ENCODE data around the gene MEGF6. TPM values are rescaled to one million over a fixed set of nuclear protein-coding genes. Genes with fewer than 3 reads are reported as not detected.

MEGF6 gene
- total RNA-seq, 1 experiment from 2014 or later = 2.0 TPM

DNA sequence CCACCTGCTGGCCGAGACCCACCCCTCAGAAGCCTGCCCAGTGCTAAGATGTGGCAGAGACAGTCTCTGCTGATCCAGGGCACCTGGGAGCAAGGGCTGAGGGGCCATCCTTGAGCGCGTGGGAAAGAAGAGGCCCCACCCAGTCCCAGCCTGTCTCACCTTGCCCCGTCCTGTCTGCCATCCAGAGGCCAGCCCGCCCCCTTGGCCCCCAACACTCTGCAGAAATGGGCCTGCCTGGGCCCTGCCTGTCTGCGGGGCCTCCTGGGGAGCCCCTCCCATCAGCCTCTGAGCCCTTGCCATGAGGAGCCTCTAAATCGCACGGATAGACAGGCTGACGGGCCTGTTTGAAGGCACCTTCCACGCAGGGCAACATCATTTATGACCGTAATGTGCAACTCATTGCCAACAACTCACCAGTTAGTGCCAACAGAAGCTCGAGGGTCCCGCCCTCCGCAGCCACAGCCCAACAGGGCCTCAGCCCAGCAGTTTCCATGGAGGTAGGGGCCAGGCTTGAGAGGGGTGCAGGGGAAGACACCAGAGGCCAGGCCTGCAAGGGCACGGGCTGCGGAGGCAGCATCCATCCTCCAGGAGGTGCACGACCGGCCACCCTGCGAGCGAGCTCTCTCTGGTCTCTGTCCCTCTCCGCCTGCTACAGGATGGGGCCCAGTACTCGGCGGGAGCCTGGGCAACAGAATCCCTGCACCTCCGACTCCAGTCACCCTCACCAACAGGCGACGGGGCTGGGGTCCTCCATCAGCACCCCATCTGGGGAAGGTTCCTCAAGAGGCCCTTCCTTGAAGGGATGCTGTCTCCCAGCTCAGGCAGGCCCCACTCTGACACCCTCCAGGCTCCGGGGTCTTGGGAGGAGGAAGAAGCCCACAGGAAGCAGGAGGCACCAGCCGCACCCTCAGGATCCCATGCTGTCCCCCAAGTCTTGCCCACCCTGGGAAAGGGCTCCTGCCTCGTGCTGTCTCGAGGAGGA is 78.0 kb downstream of the MEGF6 start:
- H3K4me3 ChIP-seq = no peak overlapping the region
- no peaks in the 10 kb centered on the region for H3K9me3 ChIP-seq (replicated peaks)
- DNase-seq (ENCODE audit: low read depth in 1 of 2, low spot score in 2 of 2) = no peak
- no peak overlapping the region for H3K27ac ChIP-seq
- H3K36me3 ChIP-seq = no peaks in the 10 kb centered on the region
- H3K27me3 ChIP-seq (replicated peaks) = peaks cover 18% of the 10 kb centered on the region; the same call in 1 of the 2 replicates
- H3K4me1 ChIP-seq (replicated peaks) = peaks cover 21% of the 10 kb centered on the region

DNA sequence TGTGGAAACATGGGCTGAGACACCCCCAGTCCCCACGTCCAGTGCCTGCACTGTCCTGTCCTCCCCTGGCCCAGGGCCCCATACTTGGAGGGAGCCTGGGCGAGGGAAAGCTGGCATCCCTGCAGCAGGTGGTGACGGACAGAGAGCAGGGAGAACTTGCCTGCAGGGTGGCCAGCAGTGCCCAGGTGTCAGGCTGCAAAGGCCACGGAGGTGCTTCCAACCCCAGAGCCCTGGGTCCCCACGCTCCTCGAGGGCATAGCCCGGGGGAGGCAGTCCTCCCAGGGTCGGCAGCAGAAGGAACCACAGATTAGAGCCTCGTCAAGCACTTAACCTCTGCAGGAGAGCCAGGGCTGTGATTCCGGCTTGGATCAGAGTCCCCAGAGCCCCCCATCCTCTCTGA is 79.4 kb downstream of the MEGF6 start:
- no peak for DNase-seq (ENCODE audit: low read depth in 1 of 2, low spot score in 2 of 2)
- Histone ChIP-seq H3K27me3 (replicated peaks) (peaks cover 18% of the 10 kb centered on the region; the same call in 1 of the 2 replicates), H3K36me3 (no peaks in the 10 kb centered on the region), H3K27ac (no peak overlapping the region), H3K4me1 (replicated peaks) (peaks cover 21% of the 10 kb centered on the region), H3K9me3 (replicated peaks) (no peaks in the 10 kb centered on the region), H3K4me3 (no peak overlapping the region)

DNA sequence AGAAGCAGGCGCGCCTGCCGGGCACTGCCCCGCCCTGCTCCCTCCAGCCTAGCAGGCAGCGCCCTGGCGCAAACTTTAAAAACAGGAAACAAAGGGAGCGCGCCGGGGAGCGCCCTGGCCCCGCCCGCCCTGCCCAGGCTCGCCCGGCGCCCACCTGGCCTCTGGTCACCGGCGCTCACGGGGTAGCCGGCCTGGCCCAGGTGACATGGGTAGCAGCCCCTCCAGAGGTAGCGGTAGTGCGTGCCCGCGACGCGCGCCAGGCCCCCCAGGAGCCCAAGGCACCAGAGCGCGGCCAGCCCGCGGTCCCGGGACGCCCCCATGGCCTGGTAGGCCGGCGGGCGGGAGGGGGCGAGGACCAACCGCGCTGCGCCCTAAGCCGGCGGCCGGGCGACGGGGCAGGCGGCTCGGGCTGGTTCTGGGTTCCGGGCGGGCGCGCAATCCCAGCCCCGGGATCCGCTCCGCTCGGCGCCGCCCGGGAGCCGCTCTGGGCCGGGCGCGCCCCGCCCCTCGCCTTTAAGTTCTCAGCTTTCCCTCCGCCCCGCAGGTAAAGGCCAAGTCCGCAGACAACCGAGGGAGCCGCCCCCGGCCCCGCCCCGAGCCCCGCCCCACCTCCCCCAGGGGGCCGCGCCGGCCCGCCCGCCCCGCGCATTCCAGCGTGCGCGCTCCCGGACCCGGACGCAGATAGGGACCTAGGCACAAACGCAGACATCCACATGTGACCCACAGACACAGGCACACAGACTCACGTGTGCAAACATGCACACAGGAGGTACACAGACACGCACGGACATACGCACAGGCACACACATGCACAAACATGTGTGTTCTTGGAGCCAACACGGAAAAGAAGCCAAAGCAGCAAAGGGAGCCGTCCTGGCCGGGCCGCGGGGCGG is 80.1 kb downstream of the MEGF6 start:
- no peaks in the 10 kb centered on the region for H3K36me3 ChIP-seq
- H3K4me3 ChIP-seq = peak overlapping the region; percentile 53
- DNase-seq (ENCODE audit: low read depth in 1 of 2, low spot score in 2 of 2) = peak in 1 of 2 experiments; percentile 64
- H3K27me3 ChIP-seq (replicated peaks) = peaks cover 13% of the 10 kb centered on the region; the same call in 1 of the 2 replicates
- no peak overlapping the region for H3K27ac ChIP-seq
- no peaks in the 10 kb centered on the region for H3K9me3 ChIP-seq (replicated peaks)
- peaks cover 21% of the 10 kb centered on the region for H3K4me1 ChIP-seq (replicated peaks)

DNA sequence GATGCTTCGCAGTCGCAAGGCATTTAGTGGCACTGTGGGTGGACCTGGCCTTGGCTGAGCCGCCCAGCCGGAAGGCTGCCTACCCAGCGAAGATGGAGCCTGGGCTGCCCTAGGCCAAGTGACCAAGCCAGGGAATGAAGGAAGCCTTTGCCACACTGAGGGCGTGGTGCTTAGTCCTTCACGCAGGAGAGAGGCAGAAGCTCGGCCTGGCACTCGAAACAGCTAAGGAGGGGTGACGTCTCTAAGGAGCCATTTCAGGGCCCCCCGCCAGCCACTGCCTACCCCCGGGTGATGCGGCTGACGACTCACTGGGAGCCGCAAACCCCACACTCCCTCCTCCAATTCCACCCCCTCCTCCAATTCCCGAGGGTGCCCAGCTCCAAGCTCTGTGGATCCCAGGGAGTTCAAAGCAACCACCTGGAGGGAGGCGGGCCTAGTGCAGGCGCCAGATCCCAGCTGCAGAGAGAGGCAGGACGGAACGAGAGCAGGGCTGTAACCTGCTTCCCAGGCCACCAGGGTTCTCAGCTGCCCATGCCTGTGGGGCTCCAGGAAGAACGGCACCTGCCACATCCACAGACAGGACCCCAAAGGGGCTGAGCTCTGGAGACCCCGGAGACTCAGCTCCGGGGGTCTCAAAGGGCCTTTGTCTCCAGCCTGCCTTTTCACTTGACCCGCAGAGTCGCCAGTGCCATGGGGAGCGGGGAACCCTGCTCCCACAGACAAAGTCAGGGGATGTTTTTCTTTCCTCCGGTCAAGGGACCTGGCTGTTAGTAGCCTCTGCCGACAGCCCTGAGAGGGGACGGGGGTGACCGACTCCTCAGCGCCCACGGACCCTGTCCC is 81.0 kb downstream of the MEGF6 start:
- H3K4me3 ChIP-seq = peak overlapping the region; percentile 53
- H3K27me3 ChIP-seq (replicated peaks) = peaks cover 13% of the 10 kb centered on the region; the same call in 1 of the 2 replicates
- peaks cover 21% of the 10 kb centered on the region for H3K4me1 ChIP-seq (replicated peaks)
- H3K36me3 ChIP-seq = no peaks in the 10 kb centered on the region
- DNase-seq (ENCODE audit: low read depth in 1 of 2, low spot score in 2 of 2) = no peak
- no peaks in the 10 kb centered on the region for H3K9me3 ChIP-seq (replicated peaks)
- no peak overlapping the region for H3K27ac ChIP-seq

DNA sequence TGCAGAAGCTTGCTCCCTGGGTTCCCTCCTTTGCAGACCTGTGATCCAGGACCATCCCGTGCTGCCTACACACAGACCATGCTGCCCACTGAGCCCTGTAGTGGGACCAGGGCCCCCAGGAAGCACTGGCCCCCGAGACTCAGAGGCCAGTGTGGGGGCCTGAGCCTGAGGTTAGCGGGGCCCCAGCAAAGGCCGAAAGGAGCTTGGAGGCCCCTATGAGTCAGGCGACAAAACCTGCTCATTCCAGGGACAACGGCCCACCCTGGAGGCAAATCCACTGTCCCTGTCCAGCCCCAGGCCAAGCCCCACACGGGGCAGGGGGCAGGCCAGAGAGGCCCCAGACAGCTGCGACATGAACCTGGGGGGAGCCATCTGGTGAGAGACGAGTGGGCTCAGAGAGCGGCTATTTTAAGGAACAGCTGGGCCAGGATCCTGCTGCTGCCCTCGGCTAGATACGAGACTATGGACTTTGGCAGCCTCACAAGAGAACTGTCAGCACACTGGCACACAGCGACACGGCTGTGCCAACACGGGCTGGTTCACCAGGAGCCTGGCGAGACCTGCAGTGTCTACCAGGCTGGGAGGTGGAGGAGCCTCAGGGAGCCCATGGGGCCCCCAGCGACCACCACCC is 82.1 kb downstream of the MEGF6 start:
- no peak for DNase-seq (ENCODE audit: low read depth in 1 of 2, low spot score in 2 of 2)
- no peak overlapping the region for H3K27ac ChIP-seq
- no peak overlapping the region for H3K4me3 ChIP-seq
- peaks cover 21% of the 10 kb centered on the region for H3K4me1 ChIP-seq (replicated peaks)
- peaks cover 13% of the 10 kb centered on the region; the same call in 1 of the 2 replicates for H3K27me3 ChIP-seq (replicated peaks)
- H3K9me3 ChIP-seq (replicated peaks) = no peaks in the 10 kb centered on the region
- H3K36me3 ChIP-seq = no peaks in the 10 kb centered on the region

DNA sequence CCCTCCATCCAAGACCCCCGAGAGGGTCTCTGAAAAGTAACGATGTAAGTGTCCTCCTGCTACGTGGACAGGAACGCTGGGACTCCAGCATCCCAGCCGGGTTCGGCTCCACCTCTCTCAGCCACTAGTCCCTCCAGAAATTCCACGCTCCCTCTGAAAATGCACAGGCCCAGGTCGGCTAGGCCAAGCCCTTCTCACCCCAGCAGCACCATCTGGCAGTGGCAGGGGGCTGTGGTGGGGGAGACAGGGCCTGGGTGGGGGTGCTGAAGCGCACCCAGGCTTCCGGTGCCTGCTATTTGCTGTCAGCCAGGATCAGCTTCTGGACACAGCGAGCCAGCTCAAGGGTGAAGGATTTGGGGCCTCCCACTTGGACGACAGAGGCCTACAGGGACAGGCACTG is 83.5 kb downstream of the MEGF6 start:
- no peak for DNase-seq (ENCODE audit: low read depth in 1 of 2, low spot score in 2 of 2)
- H3K4me3 ChIP-seq = no peak overlapping the region
- H3K36me3 ChIP-seq = no peaks in the 10 kb centered on the region
- no peaks in the 10 kb centered on the region for H3K9me3 ChIP-seq (replicated peaks)
- H3K27me3 ChIP-seq (replicated peaks) = peaks cover 13% of the 10 kb centered on the region; the same call in 1 of the 2 replicates
- peaks cover 21% of the 10 kb centered on the region for H3K4me1 ChIP-seq (replicated peaks)
- no peak overlapping the region for H3K27ac ChIP-seq

DNA sequence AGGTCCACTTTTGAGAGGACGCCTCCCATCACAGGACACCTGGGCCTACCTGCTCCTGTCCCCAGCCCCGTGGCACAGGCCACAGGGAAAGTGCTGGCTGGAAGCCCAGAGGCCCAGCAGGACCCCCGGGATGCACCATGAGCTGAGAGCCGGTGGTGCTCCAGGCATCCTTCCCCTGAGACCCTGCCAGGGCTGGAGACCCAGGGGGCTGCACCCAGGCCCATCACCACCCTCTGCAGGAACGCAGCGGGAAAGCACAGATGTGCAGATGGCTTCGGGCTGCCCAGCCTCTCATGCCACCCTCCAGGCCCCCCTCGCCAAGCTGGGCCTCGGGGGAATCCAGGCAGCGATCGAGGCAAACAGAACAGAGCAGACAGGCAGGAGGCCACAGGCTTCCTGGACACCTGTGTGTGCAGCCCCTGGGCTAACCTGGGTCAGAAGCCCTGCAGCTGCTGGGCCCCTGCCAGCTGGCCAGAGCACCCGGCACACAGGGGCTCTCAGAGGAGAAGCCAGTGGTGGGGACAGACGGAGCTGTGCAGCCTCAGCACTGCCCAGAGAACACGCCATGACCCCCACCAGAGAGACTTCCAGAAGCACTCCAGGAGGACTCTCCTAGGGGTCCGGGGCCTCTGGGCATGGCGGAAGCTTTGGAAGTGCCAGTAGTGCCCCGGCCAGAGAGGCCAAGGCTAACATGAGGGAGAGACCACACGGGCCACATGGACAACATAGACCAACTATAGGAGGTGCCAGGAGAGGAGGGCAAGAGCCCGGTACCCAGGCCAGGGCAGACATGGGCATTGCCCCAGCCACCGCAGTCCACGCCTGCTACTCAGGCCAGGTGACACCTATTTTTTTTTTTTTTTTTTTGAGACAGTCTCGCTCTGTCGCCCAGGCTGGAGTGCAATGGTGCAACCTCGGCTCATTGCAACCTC is 85.5 kb downstream of the MEGF6 start:
- Histone ChIP-seq H3K9me3 (replicated peaks) (no peaks in the 10 kb centered on the region), H3K4me1 (replicated peaks) (peaks cover 17% of the 10 kb centered on the region), H3K4me3 (no peak overlapping the region), H3K36me3 (no peaks in the 10 kb centered on the region), H3K27ac (no peak overlapping the region), H3K27me3 (replicated peaks) (peaks cover 11% of the 10 kb centered on the region; the same call in 1 of the 2 replicates)
- no peak for DNase-seq (ENCODE audit: low read depth in 1 of 2, low spot score in 2 of 2)

DNA sequence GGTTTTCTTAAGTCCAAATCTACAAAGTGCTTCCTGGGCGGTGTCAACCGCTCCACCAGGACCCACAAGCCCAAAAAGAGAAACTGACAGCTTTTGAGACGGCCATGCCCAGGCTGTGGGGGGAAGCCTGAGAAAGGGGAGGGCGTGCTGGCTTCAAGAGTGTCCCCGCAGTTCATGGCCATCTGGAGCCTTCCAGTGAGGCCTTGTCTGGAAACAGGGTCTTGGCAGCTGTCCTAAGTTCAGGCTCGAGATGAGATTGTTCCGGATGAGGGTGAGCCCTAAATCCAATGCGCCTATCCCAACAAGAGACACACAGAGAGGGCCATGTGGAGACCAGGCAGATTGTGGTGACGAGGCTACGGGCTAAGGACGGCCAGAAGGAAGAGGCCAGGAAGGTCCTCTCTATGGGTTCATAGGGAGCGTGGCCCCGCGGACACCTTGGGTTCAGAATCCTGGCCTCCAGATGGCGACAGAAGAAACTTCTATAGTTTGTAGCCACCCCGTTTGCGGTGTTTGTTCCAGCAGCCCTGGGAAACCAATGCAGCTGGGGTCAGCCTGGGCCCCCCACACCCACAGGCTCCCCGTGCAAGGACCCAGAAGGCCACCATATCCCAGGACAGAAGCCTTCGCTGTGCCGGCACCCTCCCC is 86.6 kb downstream of the MEGF6 start:
- Histone ChIP-seq H3K27me3 (replicated peaks) (peaks cover 3% of the 10 kb centered on the region; the same call in 1 of the 2 replicates), H3K4me3 (no peak overlapping the region), H3K4me1 (replicated peaks) (peaks cover 9% of the 10 kb centered on the region), H3K9me3 (replicated peaks) (no peaks in the 10 kb centered on the region), H3K27ac (no peak overlapping the region), H3K36me3 (no peaks in the 10 kb centered on the region)
- no peak for DNase-seq (ENCODE audit: low read depth in 1 of 2, low spot score in 2 of 2)

DNA sequence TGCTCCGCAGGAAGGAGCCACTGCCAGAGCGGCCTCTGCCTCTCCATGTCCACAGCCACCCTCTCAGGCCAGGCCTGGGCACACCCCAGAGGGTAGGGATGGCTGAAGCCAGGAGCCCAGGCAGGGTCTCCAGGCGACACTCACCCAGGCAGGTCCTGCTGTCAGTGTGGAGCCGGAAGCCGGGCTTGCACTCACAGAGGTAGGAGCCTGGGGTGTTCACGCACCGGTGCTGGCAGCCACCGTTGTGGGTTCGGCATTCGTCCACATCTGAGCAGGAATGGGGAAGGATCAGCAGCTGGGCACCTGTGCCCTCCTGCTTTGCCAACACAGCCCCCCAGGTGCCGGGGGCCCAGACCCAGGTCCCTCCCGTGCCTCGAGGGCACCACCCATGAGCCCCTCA is 87.3 kb downstream of the MEGF6 start:
- Histone ChIP-seq H3K36me3 (no peaks in the 10 kb centered on the region), H3K27ac (no peak overlapping the region), H3K4me3 (no peak overlapping the region), H3K9me3 (replicated peaks) (no peaks in the 10 kb centered on the region), H3K4me1 (replicated peaks) (peaks cover 2% of the 10 kb centered on the region), H3K27me3 (replicated peaks) (no peaks in the 10 kb centered on the region)
- DNase-seq (ENCODE audit: low read depth in 1 of 2, low spot score in 2 of 2) = no peak

DNA sequence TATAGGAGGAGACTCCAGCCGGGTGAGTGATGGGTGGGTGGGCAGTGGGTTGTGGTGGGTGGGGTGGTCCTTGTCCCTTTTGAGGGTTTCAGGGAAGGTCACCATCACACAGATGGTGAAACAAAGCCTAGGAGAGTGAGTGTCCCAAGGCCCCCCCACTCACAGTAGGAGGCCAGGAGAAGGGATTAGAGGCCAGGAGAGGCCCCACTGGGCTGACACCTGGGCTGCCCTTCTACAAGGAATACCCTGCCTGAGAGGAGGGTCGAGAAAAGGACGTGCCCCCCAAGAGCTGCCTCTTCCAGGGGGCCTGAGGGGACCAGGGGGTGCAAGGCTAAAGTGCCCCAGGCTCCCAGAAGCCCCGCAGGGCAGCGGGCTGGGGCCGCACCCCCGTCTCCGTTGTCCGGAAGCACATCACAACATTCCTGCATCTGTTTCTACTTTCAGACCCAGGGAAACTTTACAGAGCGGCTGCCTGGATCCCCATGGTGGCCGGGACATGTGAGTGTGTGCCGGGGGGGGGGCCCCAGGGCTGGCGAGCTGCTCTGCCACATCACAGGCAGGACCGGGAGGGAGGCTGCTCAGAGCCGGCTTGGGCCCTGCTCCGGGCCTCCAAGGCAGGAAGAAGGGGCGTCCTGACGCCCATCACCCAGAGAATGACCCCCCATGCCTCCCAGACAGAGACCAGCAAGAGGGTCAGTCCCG is 88.6 kb downstream of the MEGF6 start:
- Histone ChIP-seq H3K27ac (no peak overlapping the region), H3K27me3 (replicated peaks) (no peaks in the 10 kb centered on the region), H3K4me1 (replicated peaks) (no peaks in the 10 kb centered on the region), H3K36me3 (no peaks in the 10 kb centered on the region), H3K9me3 (replicated peaks) (no peaks in the 10 kb centered on the region), H3K4me3 (no peak overlapping the region)
- no peak for DNase-seq (ENCODE audit: low read depth in 1 of 2, low spot score in 2 of 2)

DNA sequence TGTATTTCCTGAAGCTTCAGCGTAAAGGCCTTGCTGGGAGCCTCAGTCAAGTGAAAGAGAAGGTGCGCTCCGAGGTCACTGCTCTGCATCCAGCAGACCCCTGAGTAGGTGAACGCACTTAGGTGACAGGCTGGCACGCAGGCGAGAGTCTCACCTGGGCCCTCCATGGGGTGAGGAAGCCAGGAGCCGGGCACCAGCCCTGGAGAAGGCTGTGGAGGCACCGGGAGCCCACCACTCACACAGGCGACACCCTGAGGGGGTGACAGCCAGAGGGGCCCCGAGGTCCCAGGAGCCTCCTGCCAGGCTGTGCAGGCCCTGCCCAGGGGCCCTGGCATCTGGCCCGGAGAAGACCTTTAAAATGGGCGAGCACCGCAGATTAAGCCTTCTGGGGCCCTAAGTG is 89.2 kb downstream of the MEGF6 start:
- no peaks in the 10 kb centered on the region for H3K4me1 ChIP-seq (replicated peaks)
- no peak overlapping the region for H3K27ac ChIP-seq
- no peaks in the 10 kb centered on the region for H3K9me3 ChIP-seq (replicated peaks)
- no peaks in the 10 kb centered on the region for H3K27me3 ChIP-seq (replicated peaks)
- no peak overlapping the region for H3K4me3 ChIP-seq
- no peak for DNase-seq (ENCODE audit: low read depth in 1 of 2, low spot score in 2 of 2)
- no peaks in the 10 kb centered on the region for H3K36me3 ChIP-seq
